ENCODE measurements around the gene THSD4.
A peak's percentile ranks its signal among the peaks of the same experiment; 100 is the strongest.
"Not testable (repeated sequence)": the region's sequence is repeated elsewhere in the genome, so short reads cannot be mapped to it uniquely, and the experiment has no call there.

THSD4 gene

GRCh38 chr15:71712182-71712581, 596.9 kb downstream of the THSD4 start:
- no peak for DNase-seq

GRCh38 chr15:71713191-71713809, 598.0 kb downstream of the THSD4 start:
- no peak for DNase-seq

- no peak for DNase-seq
Observed at GRCh38 chr15:71715914-71716313, 600.6 kb downstream of the THSD4 start.

GRCh38 chr15:71716990-71717389, 601.7 kb downstream of the THSD4 start:
- no peak for DNase-seq

- DNase-seq, result no peak
Observed at GRCh38 chr15:71718116-71718910, 603.0 kb downstream of the THSD4 start.

GRCh38 chr15:71723344-71723743, 608.1 kb downstream of the THSD4 start:
- DNase-seq, result no peak

GRCh38 chr15:71725207-71725955, 610.1 kb downstream of the THSD4 start:
- not testable (repeated sequence) for DNase-seq

- DNase-seq, result no peak
Observed at GRCh38 chr15:71728881-71729280, 613.6 kb downstream of the THSD4 start.

- DNase-seq, result no peak
Observed at GRCh38 chr15:71729319-71729718, 614.0 kb downstream of the THSD4 start.

- peak; percentile 14 for DNase-seq
Observed at GRCh38 chr15:71730277-71731144, 615.2 kb downstream of the THSD4 start.

- no peak for DNase-seq
Observed at GRCh38 chr15:71732636-71733035, 617.4 kb downstream of the THSD4 start.

GRCh38 chr15:71733122-71733521, 617.9 kb downstream of the THSD4 start:
- DNase-seq, result no peak

- no peak for DNase-seq
Observed at GRCh38 chr15:71734709-71735384, 619.6 kb downstream of the THSD4 start.

GRCh38 chr15:71735385-71735757, 620.1 kb downstream of the THSD4 start:
- DNase-seq, result no peak

- peak; percentile 3 for DNase-seq
Observed at GRCh38 chr15:71736286-71736947, 621.1 kb downstream of the THSD4 start.

- DNase-seq, result no peak
Observed at GRCh38 chr15:71737761-71738160, 622.5 kb downstream of the THSD4 start.

GRCh38 chr15:71739355-71739754, 624.1 kb downstream of the THSD4 start:
- no peak for DNase-seq

- DNase-seq, result no peak
Observed at GRCh38 chr15:71742964-71743363, 627.7 kb downstream of the THSD4 start.

GRCh38 chr15:71743861-71744382, 628.7 kb downstream of the THSD4 start:
- DNase-seq, result no peak

GRCh38 chr15:71746719-71747118, 631.4 kb downstream of the THSD4 start:
- peak; percentile 44 for DNase-seq
